SHP77 (cell line): Measurements from ENCODE around the gene TMEM140.
"Not testable (repeated sequence)": the region's sequence is repeated elsewhere in the genome, so short reads cannot be mapped to it uniquely, and the experiment has no call there.

ENCODE experiments used
- DNase-seq, 2 experiments: peaks; one replicate each; lab custom pipeline; 2025; lab: John Stamatoyannopoulos, UW

The TMEM140 gene

DNA sequence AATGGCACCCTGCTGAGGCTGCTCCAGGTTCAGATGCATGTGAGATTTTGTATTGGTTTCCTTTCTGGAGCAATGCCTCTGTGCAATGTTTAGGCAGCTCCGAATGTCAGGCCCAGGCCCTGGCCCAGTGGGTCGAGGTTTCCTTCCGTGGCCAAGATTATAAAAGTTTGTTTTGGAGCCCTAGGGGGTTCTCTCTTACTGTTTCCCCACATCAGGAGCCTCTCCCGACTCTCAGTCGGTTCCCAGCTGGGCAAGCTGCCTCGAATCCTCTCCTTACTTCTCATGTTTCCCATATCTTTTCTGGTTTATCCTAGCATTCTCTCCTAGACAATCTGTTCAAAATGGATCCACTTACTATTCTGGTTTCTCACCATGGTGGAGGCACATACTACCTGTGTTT, 11.0 kb downstream of the TMEM140 start:
- DNase-seq, result no peak

DNA sequence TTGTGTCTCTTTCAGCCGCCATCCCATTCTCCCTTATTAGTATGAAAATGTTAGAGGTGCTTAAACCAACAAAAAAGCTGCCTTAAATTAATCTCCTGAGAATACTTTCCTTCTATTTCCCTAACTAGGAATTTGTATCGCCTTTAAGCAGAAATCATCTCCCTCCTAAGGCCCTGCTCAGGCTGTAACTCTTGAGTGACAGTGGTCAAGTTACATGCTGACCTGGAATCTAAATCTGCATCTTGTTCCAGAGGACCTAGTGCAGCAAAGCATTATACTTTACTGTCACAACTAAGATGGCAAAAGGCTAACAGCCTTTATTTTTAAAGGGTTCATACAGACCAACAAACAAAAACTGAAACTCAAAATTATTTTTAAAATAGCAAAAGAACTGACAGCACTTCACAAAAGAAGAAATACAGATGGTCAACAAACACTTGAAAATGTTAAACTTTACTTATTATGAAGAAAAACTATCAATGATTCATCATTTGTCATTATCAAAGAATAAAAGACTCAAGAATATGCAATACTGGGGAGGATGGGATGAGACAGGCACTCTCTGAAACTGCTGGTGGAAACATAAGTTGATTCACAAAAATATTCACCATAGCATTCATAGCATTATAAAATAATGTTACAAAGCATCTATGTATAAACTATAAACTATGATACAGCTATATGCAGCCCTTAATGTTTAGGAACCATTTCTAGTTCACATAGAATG, 11.7 kb downstream of the TMEM140 start:
- DNase-seq, result no peak

DNA sequence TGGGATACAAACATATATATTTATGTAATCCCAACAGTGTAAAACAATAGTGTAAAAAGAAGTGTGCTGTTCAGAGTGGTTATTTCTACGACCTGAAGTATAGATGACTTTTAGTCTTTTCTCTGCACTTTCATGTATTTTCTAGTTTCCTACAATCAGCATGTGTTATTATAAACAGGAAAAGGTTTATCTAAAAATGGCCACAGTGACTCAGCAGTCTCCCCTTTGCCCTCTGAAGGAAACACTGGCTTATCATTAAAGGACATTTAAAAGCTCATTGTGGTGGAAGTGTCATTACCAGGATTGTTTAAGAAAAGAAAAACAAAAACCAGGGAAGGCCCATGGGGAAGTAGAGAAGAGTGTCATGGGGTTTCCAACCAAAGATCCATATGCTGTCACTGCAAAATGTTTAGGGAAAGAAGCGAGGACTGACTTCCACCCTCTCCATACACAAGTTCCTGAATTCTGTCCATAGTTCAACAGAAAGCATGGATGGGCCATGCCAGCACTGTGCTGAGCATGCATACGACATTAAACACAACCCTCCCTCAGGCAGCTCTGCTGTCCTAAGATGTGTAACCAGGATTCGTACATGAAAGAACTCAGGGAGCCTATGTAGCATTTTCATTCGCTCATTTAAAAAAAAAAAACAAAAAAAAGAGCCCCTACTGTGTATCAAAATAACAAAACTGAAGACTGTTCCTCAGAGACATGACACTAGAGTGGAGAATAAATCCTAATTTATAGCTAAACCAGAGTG, 12.4 kb downstream of the TMEM140 start:
- DNase-seq, result no peak

DNA sequence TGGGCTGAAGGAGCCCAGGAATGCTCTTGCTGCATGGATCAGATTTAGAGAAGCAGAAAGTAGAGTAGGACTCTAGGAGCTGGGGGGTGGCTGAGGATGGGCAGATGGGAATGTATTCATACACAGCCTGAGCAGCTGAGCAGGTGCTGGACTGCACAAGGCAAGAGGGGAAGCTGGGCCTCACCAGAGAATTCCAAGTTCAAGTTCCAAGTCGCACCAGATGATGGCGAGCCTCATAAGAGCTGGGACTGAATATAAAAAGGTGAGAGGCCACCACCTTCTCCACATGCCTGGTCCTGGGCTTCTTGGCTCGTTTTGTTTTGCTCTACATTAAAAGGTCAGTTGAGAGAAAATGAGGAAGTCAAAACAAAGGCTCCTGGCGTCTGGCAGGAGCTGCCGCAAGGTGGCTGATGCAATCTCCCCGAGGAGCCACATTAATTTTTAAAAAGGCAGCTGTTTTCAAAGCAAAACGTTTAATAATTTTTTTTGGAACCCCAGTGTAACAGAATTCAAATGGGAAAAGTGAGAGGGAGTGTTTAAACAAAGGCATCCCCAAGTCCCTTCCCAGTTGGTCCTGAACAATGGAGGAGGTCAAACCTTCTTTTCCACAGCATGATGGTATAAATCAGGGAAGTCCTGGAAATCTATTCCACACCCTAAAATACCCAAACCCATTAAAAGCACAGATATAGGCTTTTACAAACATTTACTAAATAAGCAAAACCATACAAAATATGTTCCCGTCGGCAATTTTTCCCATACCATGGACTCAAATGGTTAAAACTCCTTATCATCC, 13.2 kb downstream of the TMEM140 start:
- DNase-seq, result no peak

DNA sequence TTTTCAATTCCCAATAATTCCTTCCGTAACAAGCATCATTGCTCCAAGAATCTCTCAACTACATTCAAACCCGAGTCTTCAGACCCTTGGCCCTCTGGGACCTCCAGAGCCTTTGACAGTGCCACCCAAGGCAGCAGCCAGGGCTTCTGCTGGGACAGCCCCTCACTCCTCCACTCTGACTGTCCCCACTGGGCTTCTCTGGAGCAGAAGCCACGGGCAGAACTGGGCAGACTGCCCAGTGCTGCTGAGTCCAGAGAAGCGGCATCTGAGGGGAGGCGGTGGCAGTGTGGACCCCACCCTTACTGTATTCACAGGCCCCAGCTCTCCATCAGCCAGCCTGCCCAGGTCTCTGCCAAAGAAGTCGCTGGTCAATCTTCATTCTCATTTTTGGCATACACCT, 13.8 kb downstream of the TMEM140 start:
- no peak for DNase-seq

DNA sequence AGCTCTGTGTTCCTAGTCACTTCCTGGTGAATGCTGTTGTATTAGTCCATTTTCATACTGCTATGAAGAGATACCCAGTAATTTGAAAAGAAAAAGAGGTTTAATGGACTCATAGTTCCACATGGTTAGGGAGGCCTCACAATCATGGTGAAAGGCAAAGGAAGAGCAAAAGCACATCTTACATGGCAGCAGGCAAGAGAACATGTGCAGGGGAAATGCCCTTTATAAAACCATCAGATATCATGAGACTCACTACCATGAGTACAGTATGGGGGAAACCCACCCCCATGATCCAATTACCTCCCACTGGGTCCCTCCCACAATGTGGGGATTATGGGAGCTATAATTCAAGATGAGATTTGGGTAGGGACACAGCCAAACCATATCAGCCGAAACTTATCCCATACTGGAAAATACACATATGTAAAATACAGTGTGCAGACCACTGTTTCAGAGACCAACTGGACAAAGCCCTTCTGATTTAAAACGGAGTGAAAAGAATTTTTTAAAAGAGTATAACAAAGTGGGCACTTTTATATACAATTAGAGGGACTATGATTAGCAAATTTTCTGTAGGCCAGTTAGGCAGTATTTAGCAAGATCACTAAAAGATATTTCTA, 14.6 kb downstream of the TMEM140 start:
- DNase-seq, result no peak

DNA sequence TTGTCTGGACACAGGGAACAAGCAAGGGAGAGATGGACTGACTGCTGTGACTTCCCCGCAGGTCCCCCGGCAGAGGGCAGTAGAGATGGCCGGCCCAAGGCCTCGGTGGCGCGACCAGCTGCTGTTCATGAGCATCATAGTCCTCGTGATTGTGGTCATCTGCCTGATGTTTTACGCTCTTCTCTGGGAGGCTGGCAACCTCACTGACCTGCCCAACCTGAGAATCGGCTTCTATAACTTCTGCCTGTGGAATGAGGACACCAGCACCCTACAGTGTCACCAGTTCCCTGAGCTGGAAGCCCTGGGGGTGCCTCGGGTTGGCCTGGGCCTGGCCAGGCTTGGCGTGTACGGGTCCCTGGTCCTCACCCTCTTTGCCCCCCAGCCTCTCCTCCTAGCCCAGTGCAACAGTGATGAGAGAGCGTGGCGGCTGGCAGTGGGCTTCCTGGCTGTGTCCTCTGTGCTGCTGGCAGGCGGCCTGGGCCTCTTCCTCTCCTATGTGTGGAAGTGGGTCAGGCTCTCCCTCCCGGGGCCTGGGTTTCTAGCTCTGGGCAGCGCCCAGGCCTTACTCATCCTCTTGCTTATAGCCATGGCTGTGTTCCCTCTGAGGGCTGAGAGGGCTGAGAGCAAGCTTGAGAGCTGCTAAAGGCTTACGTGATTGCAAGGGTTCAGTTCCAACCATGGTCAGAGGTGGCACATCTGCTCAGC, 16.6 kb downstream of the TMEM140 start:
- DNase-seq, result no peak

DNA sequence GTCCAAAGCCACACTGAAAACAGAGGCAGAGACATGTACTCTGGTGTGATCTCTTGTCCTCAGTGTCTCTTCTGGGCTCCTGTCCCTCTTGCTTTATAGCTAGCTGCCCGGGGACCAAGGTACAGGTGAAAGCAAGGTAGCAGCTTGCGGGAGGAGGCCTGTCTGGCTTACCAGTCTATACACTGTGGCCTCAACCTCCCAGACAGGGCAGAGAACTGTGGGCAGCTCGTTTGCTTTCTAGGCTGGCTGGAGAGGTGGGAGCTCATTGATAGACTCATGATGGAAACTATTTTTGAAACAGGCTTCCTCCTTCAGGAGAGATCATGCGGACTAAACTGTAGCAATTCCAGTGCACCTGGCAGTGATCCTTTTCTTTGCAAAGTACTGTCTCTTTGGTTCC, 18.0 kb downstream of the TMEM140 start:
- DNase-seq, result no peak

DNA sequence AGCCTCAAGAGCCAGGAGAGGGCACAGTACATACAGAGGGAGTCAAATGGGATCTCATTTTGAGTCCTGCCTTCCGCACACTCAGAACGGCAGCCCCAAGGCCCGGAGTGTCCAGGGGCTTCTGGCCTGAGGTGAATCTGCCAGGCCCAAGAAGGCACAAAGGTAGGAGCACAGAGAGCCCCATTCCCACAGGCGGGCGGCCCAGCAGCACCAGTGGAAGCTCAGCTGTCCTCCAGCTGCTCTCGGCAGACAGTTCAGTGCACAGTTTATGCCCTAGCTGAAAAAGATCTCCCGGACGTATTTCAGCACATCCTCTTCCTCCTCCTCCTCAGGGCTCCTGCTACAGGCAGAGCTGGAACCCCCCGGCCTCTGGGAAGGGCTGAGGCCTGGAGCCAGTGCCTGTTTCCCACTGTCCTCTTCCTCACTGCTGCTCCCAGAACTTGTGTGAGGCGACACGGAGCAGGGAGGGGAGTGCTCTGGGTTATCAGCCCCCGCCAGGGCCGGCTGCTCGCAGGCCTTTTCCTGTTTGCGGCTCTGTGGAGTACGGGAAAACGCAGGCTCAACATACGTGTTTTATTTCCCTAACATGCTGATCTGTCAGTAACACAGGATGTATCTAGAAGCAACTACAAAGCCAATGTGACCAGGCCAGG, 18.6 kb downstream of the TMEM140 start:
- no peak for DNase-seq

DNA sequence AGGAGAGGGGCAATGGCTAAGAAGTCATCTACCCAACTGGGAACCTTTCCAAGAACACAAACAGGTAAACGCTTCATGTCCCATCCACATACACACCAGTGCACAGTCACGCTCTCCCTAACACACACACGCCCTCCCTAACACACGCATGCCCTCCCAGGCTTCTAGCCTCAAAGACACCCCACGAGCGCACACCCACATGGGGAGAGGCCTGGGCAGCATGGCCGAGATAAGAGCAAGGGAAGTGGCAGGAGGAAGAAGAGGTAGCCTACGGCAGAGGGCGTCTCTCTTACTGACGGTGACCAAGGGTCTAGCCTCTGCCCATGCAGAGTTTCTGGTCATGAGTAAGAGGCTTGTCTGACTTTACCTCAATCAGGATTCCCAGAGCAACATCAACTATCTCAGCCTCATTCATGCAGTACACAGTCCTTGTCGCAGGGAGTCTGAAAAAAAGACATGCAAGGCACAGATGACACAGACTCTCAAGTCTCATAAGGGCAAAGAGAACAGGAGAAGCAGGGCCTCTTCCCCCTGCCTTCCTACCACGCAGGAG, 19.6 kb downstream of the TMEM140 start:
- DNase-seq, result no peak

DNA sequence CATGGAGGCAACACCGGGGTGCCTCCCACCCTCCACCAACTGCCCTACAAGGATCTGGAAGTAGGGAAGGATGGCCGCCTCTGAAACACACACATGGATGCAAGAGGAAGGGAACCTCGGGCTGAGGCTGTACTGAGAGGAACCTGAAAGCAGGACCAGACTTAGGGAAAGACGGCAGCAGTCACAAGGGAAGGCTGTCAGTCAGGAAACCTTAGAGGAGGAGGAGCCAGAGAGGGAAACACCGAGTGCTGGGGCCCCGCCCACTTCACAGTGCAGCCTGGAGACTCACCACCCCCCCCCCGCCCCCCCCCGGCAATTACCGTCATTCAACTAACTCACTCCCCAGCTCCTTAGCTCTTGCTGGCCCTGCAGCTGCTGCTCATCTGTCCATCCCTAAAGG, 20.1 kb downstream of the TMEM140 start:
- no peak for DNase-seq

DNA sequence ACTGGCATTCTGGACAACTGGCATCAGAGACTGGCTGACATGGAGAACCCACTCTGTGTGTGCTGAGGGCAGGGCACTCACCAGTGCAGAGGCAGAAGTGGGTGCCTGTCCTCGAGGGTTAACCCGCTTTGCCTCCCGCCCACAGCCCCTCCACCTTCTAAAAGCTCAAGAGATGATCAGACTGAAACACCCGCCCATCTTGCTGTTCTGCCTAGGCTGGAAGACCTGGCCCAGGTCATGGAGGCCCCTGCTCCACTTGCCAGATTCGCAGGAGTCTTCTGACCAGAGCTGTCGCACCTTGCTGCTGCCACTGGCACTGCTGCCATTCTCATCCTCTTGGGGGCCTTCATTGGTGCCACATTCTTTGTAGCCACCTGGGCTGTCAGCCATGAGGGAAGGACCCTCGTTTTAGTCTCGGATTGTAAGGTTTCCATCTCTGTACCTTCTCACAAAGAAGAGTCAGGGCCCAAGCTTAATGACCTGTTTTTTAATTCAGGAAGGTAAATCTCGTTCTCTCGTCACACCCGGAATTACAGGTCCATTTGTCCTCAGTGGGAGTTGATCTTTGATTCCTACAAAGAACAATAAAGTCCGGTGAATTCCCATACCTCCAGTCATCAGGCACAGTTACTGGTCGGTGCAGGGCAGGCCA, 20.7 kb downstream of the TMEM140 start:
- no peak for DNase-seq

DNA sequence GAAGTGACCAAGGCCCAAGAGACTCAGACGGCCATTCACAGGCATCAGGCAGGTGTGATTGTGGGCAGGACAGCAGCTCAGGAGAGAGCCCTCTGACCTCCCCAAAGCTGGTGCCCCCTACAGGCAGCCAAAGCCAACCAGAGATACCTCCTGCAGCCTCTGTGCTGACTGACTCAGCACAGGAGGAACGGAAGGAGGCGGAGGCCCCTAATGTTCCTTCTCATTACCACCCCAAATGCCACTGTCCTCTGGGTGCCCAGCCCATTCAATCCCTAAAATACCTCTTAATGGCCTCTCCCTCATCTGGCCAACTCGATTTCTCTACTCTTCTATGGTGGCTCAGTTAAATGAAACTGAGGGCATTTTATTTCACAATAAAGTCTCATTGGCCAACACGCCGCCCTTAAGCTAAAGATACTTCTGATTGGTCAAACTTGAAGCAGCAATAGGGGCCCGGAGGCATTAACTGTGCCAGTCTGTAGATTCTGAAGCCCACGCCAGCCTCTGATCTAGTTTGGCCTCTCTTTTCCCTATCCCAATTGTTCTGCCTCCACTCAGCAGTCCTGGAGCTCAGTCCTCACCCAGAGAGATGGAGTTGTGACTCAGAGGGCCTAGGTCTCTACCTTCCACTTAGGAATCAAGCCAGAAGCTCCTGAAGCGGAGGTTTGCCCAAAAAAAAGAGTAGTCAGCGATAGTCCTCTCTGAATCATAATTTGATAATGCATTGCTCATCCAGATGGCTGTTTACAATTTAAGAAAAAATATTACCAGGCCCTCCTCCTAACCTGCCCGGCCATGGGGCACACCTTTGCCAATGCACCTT, 21.5 kb downstream of the TMEM140 start:
- DNase-seq, result peak; percentile 24 to 42

DNA sequence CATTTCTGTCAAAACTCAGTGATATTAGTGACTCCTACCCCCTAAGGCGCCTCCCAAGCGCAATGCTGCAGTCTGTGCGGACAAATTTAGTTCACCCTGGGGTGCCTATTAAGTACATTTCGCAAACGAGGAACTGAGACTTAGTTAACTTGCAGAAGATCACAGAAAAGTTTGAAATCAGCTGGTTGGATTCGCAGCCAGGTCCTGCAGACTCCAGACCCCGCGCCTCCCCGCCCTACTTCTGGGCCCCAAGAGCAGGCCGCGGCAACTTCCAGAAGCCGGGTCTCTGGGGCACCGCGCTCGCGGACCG, 22.0 kb downstream of the TMEM140 start:
- DNase-seq, result peak in 1 of 2 experiments; percentile 21

DNA sequence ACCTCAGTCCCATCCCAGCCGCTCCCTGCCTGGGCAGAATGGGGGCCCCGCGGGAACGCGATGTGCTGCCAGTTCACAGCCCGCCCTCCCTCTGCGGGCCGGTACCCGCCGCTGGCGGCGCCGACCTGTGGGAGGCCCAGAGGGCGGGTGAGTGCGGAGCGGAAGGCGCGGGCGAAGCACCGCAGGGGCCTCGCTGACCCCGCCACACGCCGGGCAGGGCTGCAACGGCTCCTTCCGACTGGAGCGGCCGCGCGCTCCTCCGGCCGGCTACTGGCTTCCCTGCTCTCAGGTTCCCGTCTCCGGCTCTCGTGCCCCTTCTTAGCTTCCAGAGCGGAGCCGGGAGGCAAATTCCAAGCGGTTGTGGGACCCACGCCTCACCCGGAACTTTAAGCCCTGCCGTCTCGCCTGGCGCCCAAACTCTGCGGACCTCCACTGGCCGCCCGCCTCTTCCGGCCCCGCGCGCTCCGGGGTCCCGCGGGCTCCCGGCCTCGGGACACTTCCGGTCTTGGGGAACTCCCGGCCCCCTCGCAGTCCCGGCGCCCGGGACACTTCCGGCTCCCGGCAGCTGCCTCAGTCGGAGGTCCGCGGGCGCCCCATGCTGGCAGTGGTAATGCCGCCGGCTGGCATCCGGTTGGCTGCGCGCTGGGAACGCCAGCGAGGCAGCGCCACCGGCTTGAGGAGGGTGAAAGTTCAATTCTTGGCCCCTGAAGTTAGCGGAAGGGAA, 22.6 kb downstream of the TMEM140 start, which contains the start of gene CYREN:
Gene CYREN (minus strand): TSS at position 434 of the 724 bp plus-strand sequence. CDS start 1,785 bp downstream, outside the sequence.
- DNase-seq, result peak; percentile 93 to 94

DNA sequence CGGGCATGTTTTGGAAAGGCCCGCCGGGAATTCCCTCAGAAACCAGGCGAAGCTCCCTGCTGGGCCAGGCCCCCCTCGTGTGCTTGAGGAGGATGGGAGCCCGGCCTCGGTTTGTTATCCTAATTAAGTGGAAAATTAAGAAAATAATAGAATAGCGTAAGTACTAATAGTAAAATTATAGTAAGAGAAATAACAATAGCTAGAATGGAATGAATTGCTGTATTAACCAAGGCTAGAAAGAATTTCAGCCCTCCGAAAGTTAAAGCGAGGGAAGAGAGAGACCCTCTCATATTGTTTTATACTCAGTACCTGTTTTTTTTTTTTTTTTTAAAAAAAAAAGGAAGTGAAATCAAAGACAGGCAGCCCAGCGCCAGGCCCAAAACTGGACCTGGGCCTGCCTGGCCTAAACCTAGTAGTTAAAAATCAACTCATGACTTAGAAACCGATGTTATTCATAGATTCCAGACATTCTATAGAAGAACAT, 23.2 kb downstream of the TMEM140 start:
- DNase-seq, result not testable (repeated sequence)

DNA sequence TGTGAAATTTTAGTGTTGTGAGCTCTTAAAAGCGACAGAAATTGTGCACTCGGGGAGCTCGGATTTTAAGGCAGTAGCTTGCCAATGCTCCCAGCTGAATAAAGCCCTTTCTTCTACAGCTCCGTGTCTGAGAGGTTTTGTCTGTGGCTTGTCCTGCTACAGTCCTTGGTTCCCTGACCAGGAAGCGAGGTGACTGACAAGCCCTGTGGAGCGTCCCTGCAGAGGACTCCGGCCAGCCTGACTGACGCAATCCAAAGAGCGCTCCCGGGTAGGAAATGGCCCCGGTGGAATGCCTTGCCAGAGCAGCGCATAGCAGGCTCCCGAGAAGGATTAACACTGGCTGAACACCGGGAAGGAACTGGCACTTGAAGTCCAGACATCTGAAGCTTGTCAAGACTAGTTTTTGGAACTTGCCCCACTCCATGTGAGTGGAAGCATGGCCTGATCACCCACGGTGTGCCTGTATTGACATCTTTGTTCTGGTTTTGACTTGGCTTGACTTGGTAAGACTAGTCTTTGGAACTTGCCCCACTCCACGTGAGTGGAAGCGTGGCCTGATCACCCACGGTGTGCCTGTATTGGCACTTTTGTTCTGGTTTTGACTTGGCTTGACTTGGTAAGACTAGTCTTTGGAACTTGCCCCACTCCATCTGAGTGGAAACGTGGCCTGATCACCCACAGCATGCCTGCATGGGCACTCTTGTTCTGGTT, 23.9 kb downstream of the TMEM140 start:
- not testable (repeated sequence) for DNase-seq

DNA sequence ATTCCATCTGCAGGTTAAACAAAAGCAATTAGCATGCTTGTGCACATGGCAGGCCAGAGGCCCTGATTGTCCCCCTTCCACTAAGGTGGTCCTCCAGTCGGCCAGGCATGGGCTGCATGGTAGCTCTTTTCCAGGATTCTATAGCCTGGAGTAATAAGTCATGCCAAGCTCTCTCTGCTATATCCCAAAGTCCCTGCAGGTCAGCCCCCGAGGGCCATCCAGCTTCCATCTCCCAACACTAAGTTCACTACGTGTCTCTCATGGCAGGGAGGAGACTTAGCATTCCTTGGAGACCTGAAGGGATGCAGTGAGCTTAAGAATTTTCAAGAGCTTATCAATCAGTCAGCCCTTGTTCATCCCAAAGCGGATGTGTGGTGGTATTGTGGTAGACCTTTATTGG, 26.0 kb downstream of the TMEM140 start:
- not testable (repeated sequence) for DNase-seq
